ENCODE measurements around the gene DNMT3L. TPM values are rescaled to one million over a fixed set of nuclear protein-coding genes. Genes with fewer than 3 reads are reported as not detected.

DNMT3L gene
- not detected for total RNA-seq
- long read RNA-seq, result 0 reads

DNA sequence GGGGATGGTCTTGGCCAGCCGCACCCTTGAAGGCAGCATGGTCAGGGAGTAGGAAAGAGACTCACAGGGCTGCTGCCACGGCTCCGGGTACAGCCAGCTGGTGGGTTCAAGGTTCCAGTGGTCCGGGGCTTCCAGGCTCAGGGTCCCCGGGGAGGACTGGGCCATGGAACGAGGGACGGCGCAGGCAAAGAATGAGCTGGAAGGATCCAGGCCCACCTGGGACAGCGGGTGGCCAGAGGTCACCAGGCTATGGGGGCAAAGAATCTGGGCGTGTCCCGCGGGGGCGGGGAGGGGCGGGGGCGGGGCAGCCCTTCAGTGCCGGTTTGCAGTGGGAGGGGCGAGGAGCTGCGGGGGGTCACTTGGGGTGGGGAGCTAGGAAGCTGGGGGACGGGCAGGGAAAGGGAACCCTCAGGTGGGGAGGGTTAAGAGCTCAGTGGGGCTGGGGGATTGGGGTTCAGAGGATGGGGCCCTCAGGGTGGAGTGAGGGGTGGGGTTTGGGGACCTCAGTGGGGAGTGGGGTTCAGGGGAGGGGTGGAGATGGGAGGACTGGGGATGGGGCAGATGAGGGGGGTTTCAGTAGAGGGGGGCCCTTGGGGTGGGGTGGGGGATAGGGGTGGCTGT is at the start of gene DNMT3L:
Gene DNMT3L (minus strand): TSS at position 223 of the 621 bp plus-strand sequence. CDS start 638 bp downstream, outside the sequence.
- Histone ChIP-seq H3K36me3 (no peaks in the 10 kb centered on the region), H3K27me3 (ENCODE audit: low read depth) (peaks cover 17% of the 10 kb centered on the region), H3K4me3 (no peak within 1 kb of the TSS), H3K4me1 (no peaks in the 10 kb centered on the region), H3K27ac (replicated peaks) (no peak within 1 kb of the TSS), H3K9me3 (replicated peaks) (peaks cover 17% of the 10 kb centered on the region)
- intact Hi-C loops (cut with micrococcal nuclease), result no loop called here
- TF ChIP-seq, protein P1, sequence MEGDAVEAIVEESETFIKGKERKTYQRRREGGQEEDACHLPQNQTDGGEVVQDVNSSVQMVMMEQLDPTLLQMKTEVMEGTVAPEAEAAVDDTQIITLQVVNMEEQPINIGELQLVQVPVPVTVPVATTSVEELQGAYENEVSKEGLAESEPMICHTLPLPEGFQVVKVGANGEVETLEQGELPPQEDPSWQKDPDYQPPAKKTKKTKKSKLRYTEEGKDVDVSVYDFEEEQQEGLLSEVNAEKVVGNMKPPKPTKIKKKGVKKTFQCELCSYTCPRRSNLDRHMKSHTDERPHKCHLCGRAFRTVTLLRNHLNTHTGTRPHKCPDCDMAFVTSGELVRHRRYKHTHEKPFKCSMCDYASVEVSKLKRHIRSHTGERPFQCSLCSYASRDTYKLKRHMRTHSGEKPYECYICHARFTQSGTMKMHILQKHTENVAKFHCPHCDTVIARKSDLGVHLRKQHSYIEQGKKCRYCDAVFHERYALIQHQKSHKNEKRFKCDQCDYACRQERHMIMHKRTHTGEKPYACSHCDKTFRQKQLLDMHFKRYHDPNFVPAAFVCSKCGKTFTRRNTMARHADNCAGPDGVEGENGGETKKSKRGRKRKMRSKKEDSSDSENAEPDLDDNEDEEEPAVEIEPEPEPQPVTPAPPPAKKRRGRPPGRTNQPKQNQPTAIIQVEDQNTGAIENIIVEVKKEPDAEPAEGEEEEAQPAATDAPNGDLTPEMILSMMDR (IDR thresholded peaks at IDR 0.05; ENCODE audit: borderline replicate concordance), result no peak
- no peak for DNase-seq

DNA sequence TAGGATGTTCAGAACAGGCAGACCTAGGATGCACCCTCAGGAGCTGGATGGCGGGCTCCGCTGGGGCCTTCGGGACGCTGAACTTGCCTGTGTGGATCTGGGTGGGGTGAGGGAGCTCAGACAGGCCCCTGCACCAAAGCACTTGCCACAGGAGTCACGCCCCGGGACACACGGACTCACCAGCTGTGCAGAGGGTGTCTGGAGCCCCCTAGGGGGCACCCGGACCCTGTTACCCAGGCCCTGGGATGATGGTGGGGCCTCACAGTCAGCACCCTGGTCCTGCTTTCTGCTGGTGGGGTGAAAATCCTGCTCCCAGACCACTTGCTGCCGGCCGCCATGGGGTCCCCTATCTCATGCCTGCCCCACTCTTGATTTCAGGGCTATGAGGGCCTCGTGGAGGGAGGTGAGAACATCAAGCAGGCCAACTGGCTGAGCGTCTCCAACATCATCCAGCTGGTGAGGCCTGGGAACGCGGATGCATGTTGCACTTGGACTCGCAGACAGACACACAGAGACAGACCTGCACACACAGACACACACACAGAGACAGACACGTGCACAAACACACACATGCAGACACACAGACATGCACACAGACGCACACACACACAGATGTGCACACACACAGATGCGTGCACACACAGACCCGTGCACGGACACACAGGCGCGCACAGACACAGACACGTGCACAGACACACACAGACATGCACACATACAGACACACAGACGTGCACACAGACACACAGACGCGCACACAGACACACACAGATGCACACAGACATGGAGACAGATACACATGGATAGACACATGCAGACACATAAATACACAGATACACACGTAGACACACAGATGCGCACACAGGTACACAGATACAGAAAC is 49.2 kb upstream of the DNMT3L start:
- Histone ChIP-seq H3K27ac (replicated peaks) (no peak overlapping the region), H3K4me1 (peaks cover 4% of the 10 kb centered on the region), H3K36me3 (peaks cover 74% of the 10 kb centered on the region), H3K4me3 (no peak overlapping the region), H3K9me3 (replicated peaks) (no peaks in the 10 kb centered on the region), H3K27me3 (ENCODE audit: low read depth) (no peaks in the 10 kb centered on the region)
- TF ChIP-seq, protein P1 (IDR thresholded peaks at IDR 0.05; ENCODE audit: borderline replicate concordance), result no peak
- intact Hi-C loops (cut with micrococcal nuclease), result no loop called here
- DNase-seq, result no peak

DNA sequence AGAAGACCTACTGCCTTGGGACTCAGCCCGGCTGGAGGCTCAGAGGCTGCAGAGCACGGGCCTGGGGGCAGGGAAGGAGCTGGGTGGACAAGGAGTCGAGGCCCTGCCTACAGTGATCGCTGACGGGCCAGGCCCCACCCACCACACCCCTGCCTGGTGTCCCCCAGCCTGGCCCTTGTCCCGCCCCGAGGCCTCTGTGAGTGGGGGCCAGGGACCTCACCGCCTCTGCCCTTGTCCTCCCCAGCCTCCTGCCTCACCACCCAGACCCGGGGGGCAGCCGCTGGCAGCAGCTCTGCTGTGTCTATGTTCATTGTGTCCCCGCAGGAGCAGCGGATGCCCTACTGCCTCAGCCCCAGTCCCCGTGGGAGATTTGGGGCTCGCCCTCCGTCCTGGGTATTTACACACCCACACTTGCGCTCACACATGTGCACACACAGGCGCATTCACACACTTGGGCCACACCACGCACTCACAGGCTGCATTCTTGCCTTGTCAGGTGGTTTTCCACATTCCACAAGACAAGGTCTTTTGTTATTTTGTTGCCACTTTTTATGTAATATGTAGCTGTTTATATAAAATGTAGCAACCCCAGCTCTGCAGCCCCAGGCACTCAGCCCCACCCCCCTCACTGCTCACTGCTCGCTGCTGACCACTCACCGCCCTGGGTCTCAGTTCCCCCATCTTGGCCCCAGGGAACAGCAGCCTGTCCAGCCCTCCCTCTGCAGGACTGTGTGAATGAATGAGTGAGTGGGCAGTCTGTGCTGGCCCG is 45.4 kb upstream of the DNMT3L start:
- H3K4me3 ChIP-seq, result no peak overlapping the region
- no peak for DNase-seq
- H3K27me3 ChIP-seq (ENCODE audit: low read depth), result no peaks in the 10 kb centered on the region
- H3K36me3 ChIP-seq, result peaks cover 40% of the 10 kb centered on the region
- intact Hi-C loops (cut with micrococcal nuclease), result no loop called here
- H3K4me1 ChIP-seq, result peaks cover 40% of the 10 kb centered on the region
- TF ChIP-seq, protein P1 (IDR thresholded peaks at IDR 0.05; ENCODE audit: borderline replicate concordance), result no peak
- no peak overlapping the region for H3K27ac ChIP-seq (replicated peaks)
- no peaks in the 10 kb centered on the region for H3K9me3 ChIP-seq (replicated peaks)

DNA sequence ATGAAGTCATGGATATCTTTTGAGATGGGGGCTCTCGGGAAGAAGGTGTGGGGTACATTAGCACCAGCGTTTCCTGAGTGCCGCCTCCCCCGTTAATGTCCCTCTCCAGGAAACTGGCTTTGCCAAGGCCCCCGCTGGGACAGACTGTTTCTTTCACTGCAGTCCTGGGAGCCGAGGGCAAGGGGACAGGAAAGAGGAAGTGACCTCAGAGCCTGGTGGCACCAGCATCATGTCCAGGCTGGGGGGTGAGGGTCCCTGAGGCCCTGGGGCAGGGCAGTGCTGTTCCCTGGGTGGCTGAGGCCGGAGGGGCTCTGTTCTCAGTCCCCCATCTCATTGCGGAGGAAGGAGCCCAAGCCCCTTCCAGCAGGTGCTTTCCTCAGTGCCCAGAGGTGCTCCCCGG is 44.0 kb upstream of the DNMT3L start:
- Histone ChIP-seq H3K4me1 (peaks cover 55% of the 10 kb centered on the region), H3K27ac (replicated peaks) (peak overlapping the region; percentile 33), H3K4me3 (no peak overlapping the region), H3K27me3 (ENCODE audit: low read depth) (no peaks in the 10 kb centered on the region), H3K9me3 (replicated peaks) (no peaks in the 10 kb centered on the region), H3K36me3 (peaks cover 26% of the 10 kb centered on the region)
- TF ChIP-seq, protein P1 (IDR thresholded peaks at IDR 0.05; ENCODE audit: borderline replicate concordance), result no peak
- intact Hi-C loops (cut with micrococcal nuclease), result no loop called here
- no peak for DNase-seq

DNA sequence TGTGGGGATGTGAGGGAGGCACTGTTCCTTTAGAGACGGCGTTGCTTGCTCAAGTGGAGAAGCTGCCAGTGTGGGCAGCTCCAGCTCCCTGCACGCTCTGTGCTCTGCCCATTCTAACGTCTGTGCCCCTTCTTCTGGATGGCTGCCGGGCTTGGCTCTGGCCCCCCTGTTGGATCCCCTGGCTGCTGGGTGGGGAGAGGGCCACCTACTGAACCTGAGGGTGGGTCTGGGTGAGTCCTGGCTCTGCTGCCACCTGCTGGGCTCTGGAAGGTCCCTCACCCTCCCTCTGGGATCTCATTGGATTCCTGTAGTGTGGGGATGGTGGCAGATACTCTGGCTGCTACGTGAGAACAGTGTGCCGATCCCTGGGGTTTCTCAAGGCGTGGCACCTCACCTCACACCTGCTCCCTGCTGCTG is 43.2 kb upstream of the DNMT3L start:
- Histone ChIP-seq H3K27me3 (ENCODE audit: low read depth) (no peaks in the 10 kb centered on the region), H3K27ac (replicated peaks) (no peak overlapping the region), H3K9me3 (replicated peaks) (no peaks in the 10 kb centered on the region), H3K4me1 (peaks cover 60% of the 10 kb centered on the region), H3K36me3 (peaks cover 18% of the 10 kb centered on the region), H3K4me3 (no peak overlapping the region)
- intact Hi-C loops (cut with micrococcal nuclease), result no loop called here
- TF ChIP-seq, protein P1 (IDR thresholded peaks at IDR 0.05; ENCODE audit: borderline replicate concordance), result peak; percentile 70
- DNase-seq, result no peak
